NCI-H82 treated with DMSO at 0.1 percent for 48 hours (cell line): ENCODE measurements around the gene ST8SIA4.
"Not testable (repeated sequence)": the region's sequence is repeated elsewhere in the genome, so short reads cannot be mapped to it uniquely, and the experiment has no call there.

Source experiments
- DNase-seq: peaks from one replicate; lab custom pipeline; 2025; ENCODE audit not compliant: unreplicated experiment; lab: John Stamatoyannopoulos, UW

ST8SIA4 gene

GRCh38 chr5:100788417-100788816 is 114.7 kb downstream of the ST8SIA4 start:
- no peak for DNase-seq

- DNase-seq = no peak
Measured at GRCh38 chr5:100787648-100788047, 115.4 kb downstream of the ST8SIA4 start.

GRCh38 chr5:100785536-100785935 is 117.5 kb downstream of the ST8SIA4 start:
- not testable (repeated sequence) for DNase-seq

GRCh38 chr5:100780376-100780870 is 122.7 kb downstream of the ST8SIA4 start:
- DNase-seq = no peak

GRCh38 chr5:100779669-100780375 is 123.3 kb downstream of the ST8SIA4 start:
- no peak for DNase-seq

- DNase-seq = no peak
Measured at GRCh38 chr5:100777680-100778300, 125.3 kb downstream of the ST8SIA4 start.

GRCh38 chr5:100775533-100775855 is 127.6 kb downstream of the ST8SIA4 start:
- no peak for DNase-seq

GRCh38 chr5:100772548-100772947 is 130.5 kb downstream of the ST8SIA4 start:
- peak; percentile 10 for DNase-seq

GRCh38 chr5:100772006-100772405 is 131.1 kb downstream of the ST8SIA4 start:
- DNase-seq = no peak

- no peak for DNase-seq
Measured at GRCh38 chr5:100771181-100771580, 131.9 kb downstream of the ST8SIA4 start.

- DNase-seq = no peak
Measured at GRCh38 chr5:100768221-100768620, 134.9 kb downstream of the ST8SIA4 start.

- DNase-seq = no peak
Measured at GRCh38 chr5:100762995-100763394, 140.1 kb downstream of the ST8SIA4 start.

GRCh38 chr5:100762108-100762507 is 141.0 kb downstream of the ST8SIA4 start:
- DNase-seq = no peak

- no peak for DNase-seq
Measured at GRCh38 chr5:100761192-100761591, 141.9 kb downstream of the ST8SIA4 start.

GRCh38 chr5:100760688-100761087 is 142.4 kb downstream of the ST8SIA4 start:
- DNase-seq = no peak

- DNase-seq = no peak
Measured at GRCh38 chr5:100758780-100759179, 144.3 kb downstream of the ST8SIA4 start.

- no peak for DNase-seq
Measured at GRCh38 chr5:100758306-100758705, 144.8 kb downstream of the ST8SIA4 start.

- no peak for DNase-seq
Measured at GRCh38 chr5:100757618-100758017, 145.5 kb downstream of the ST8SIA4 start.
